ENCODE results near the gene DDX41. TPM values are rescaled to one million over a fixed set of nuclear protein-coding genes. Genes with fewer than 3 reads are reported as not detected.

DDX41 gene
- total RNA-seq, 1 experiment from 2014 or later, result 318 TPM

DNA sequence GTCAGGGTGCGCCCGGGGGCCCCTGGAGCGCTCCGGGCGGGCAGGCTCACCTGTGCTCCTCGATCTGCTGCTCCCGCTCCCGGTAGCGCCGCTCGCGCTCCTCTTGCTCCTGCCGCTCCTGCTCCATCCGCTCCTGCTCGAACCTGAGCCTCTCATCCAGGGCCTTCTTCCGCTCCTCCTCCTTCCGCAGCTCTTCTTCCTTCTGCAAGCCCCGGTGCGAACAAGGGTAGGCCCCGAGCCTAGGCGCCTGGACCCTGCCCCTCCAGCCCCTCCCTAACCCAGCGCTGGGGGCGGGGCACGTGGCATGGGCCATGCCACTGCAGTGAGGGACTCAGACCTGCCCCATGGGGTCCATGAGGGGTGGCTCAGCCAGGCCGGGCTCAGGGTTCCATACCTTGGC is 49.9 kb downstream of the DDX41 start:
- ATAC-seq (no peak), DNase-seq (no peak)
- Histone ChIP-seq H3K79me2 (ENCODE audit: low read length) (peaks cover 25% of the 10 kb centered on the region), H2AFZ (ENCODE audit: low read length) (no peak overlapping the region), H4K20me1 (ENCODE audit: low read length) (peaks cover 31% of the 10 kb centered on the region; the same call in 1 of the 2 replicates), H3K9ac (ENCODE audit: low read length) (no peak overlapping the region), H3K9me3 (ENCODE audit: low read length) (no peaks in the 10 kb centered on the region), H3K4me3 (ENCODE audit: low read length) (no peak overlapping the region), H3K27me3 (ENCODE audit: low read length) (no peaks in the 10 kb centered on the region), H3K4me1 (ENCODE audit: insufficient read depth, low read length) (peaks cover 14% of the 10 kb centered on the region), H3K9me2 (replicated peaks; ENCODE audit: low read length) (no peaks in the 10 kb centered on the region), H3K36me3 (ENCODE audit: low read depth, low read length) (peaks cover 21% of the 10 kb centered on the region), H3K27ac (ENCODE audit: low read length) (no peak overlapping the region), H3K4me2 (ENCODE audit: low read length) (no peak overlapping the region), H3F3A (ENCODE audit: low read length, unreplicated experiment) (no peaks in the 10 kb centered on the region)
- BruUV-seq (replicated peaks), result no TSS peak
- ChIA-PET POLR2A (ENCODE audit: unreplicated experiment) (no interaction called here), CTCF (no interaction called here)
- intact Hi-C loops (cut with micrococcal nuclease), result no loop called here
- TF ChIP-seq EZH2 (IDR thresholded peaks at IDR 0.05; ENCODE audit: low read length, unreplicated experiment), result no peak
- TF ChIP-seq EZH2phosphoT487 (IDR thresholded peaks at IDR 0.05; ENCODE audit: borderline replicate concordance, low read length), result no peak

DNA sequence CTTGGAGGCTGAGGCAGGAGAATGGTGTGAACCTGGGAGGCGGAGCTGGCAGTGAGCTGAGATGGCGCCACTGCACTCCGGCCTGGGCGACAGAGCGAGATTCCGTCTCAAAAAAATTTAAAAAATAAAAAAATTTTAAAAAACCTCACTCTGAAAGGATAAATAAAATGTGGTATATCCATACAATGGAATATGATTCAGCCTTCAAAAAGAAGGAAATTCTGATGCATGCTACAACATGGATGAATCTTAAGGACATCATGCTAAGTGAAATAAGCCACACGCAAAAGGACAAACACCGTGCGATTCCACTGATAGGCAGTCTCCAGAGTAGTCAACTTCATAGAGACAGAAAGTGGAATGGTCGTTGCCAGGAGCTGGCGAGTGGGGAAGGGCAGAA is 51.7 kb downstream of the DDX41 start:
- H3K4me3 ChIP-seq (ENCODE audit: low read length), result no peak overlapping the region
- no peak overlapping the region for H2AFZ ChIP-seq (ENCODE audit: low read length)
- peaks cover 15% of the 10 kb centered on the region; the same call in 1 of the 2 replicates for H4K20me1 ChIP-seq (ENCODE audit: low read length)
- no peaks in the 10 kb centered on the region for H3K27me3 ChIP-seq (ENCODE audit: low read length)
- peaks cover 21% of the 10 kb centered on the region for H3K36me3 ChIP-seq (ENCODE audit: low read depth, low read length)
- no peak overlapping the region for H3K4me2 ChIP-seq (ENCODE audit: low read length)
- BruUV-seq (replicated peaks), result no TSS peak
- intact Hi-C loops (cut with micrococcal nuclease), result no loop called here
- peaks cover 7% of the 10 kb centered on the region for H3K79me2 ChIP-seq (ENCODE audit: low read length)
- ChIA-PET CTCF (no interaction called here), POLR2A (ENCODE audit: unreplicated experiment) (no interaction called here)
- DNase-seq, result no peak
- no peak overlapping the region for H3K9ac ChIP-seq (ENCODE audit: low read length)
- ATAC-seq, result no peak
- H3F3A ChIP-seq (ENCODE audit: low read length, unreplicated experiment), result no peaks in the 10 kb centered on the region
- TF ChIP-seq EZH2phosphoT487 (IDR thresholded peaks at IDR 0.05; ENCODE audit: borderline replicate concordance, low read length), result no peak
- TF ChIP-seq EZH2 (IDR thresholded peaks at IDR 0.05; ENCODE audit: low read length, unreplicated experiment), result no peak
- TF ChIP-seq, protein P1, sequence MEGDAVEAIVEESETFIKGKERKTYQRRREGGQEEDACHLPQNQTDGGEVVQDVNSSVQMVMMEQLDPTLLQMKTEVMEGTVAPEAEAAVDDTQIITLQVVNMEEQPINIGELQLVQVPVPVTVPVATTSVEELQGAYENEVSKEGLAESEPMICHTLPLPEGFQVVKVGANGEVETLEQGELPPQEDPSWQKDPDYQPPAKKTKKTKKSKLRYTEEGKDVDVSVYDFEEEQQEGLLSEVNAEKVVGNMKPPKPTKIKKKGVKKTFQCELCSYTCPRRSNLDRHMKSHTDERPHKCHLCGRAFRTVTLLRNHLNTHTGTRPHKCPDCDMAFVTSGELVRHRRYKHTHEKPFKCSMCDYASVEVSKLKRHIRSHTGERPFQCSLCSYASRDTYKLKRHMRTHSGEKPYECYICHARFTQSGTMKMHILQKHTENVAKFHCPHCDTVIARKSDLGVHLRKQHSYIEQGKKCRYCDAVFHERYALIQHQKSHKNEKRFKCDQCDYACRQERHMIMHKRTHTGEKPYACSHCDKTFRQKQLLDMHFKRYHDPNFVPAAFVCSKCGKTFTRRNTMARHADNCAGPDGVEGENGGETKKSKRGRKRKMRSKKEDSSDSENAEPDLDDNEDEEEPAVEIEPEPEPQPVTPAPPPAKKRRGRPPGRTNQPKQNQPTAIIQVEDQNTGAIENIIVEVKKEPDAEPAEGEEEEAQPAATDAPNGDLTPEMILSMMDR (conservative IDR thresholded peaks at IDR 0.05; ENCODE audit: low read depth, low read length), result no peak
- H3K27ac ChIP-seq (ENCODE audit: low read length), result no peak overlapping the region
- H3K9me2 ChIP-seq (replicated peaks; ENCODE audit: low read length), result no peaks in the 10 kb centered on the region
- H3K9me3 ChIP-seq (ENCODE audit: low read length), result no peaks in the 10 kb centered on the region
- no peaks in the 10 kb centered on the region for H3K4me1 ChIP-seq (ENCODE audit: insufficient read depth, low read length)

DNA sequence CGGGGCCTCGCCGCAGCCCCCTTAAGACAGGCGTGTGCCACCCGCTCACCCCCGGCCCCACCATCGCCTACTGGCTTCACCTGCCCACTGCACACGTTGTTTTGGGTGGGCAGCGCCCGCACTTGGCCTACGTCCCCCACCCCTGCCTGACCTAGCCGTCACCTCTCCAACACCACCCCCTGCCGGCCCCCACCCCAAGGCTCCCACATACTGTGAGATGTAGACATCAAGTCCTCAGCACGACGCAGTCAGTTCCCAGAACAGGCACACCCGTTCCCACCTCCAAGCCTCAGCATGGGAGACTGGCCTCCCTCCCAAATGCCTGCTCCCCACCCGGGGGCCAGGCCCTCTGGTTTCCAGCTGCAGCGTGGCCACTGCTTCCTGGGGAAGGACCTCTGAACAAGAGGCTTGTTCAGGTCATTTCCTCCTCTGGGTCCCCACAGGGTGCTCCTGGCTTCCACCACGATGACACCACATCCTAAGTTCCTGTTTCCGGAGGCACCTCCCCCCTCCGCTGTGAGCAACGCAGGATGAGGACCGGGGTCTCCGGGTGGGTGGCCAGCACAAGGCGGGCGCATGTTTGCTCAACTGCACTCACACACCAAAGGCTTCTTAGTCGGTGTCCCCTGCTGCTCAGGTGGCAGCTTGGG is 54.6 kb downstream of the DDX41 start:
- H3K9me2 ChIP-seq (replicated peaks; ENCODE audit: low read length), result no peaks in the 10 kb centered on the region
- H3K36me3 ChIP-seq (ENCODE audit: low read depth, low read length), result peaks cover 21% of the 10 kb centered on the region
- DNase-seq (no peak), ATAC-seq (no peak)
- no peaks in the 10 kb centered on the region for H3K9me3 ChIP-seq (ENCODE audit: low read length)
- intact Hi-C loops (cut with micrococcal nuclease), result no loop called here
- H3K79me2 ChIP-seq (ENCODE audit: low read length), result no peaks in the 10 kb centered on the region
- no peaks in the 10 kb centered on the region for H3K27me3 ChIP-seq (ENCODE audit: low read length)
- ChIA-PET POLR2A (ENCODE audit: unreplicated experiment) (no interaction called here), CTCF (no interaction called here)
- no peak overlapping the region for H3K27ac ChIP-seq (ENCODE audit: low read length)
- H3K4me2 ChIP-seq (ENCODE audit: low read length), result no peak overlapping the region
- TF ChIP-seq EZH2 (IDR thresholded peaks at IDR 0.05; ENCODE audit: low read length, unreplicated experiment) (no peak), EZH2phosphoT487 (IDR thresholded peaks at IDR 0.05; ENCODE audit: borderline replicate concordance, low read length) (no peak)
- TF ChIP-seq, protein P1 (conservative IDR thresholded peaks at IDR 0.05; ENCODE audit: low read depth, low read length), result no peak
- H3F3A ChIP-seq (ENCODE audit: low read length, unreplicated experiment), result peaks cover 2% of the 10 kb centered on the region
- no peak overlapping the region for H2AFZ ChIP-seq (ENCODE audit: low read length)
- H3K4me1 ChIP-seq (ENCODE audit: insufficient read depth, low read length), result no peaks in the 10 kb centered on the region
- no peak overlapping the region for H3K4me3 ChIP-seq (ENCODE audit: low read length)
- BruUV-seq (replicated peaks), result no TSS peak
- no peak overlapping the region for H3K9ac ChIP-seq (ENCODE audit: low read length)
- peaks cover 8% of the 10 kb centered on the region; the same call in 1 of the 2 replicates for H4K20me1 ChIP-seq (ENCODE audit: low read length)

Other genes starting within 250 kb of the DDX41 start
- gene RAB24, start 213.2 kb downstream of the DDX41 start, total RNA-seq (2014; rRNA removed), result 40.3 and 41.1 TPM in 2 replicates
- 496 and 505 TPM in 2 replicates for gene PRELID1, start 213.2 kb downstream of the DDX41 start, total RNA-seq (2014; rRNA removed)
- gene MXD3, start 205.1 kb downstream of the DDX41 start, total RNA-seq (2014; rRNA removed), result 45.7 and 55.1 TPM in 2 replicates
- 310 and 369 TPM in 2 replicates for gene LMAN2, start 165.3 kb downstream of the DDX41 start, total RNA-seq (2014; rRNA removed)
- gene RGS14, start 159.0 kb downstream of the DDX41 start, total RNA-seq (2014; rRNA removed), result 32.3 TPM in 2 replicates
- gene SLC34A1, start 132.5 kb downstream of the DDX41 start, total RNA-seq (2014; rRNA removed), result 0.07 and 0.12 TPM in 2 replicates
- not detected in 2 replicates for gene PFN3, start 116.3 kb downstream of the DDX41 start, total RNA-seq (2014; rRNA removed)
- gene F12, start 107.4 kb downstream of the DDX41 start, total RNA-seq (2014; rRNA removed), result 31.0 and 36.8 TPM in 2 replicates
- 69.9 and 88.8 TPM in 2 replicates for gene GRK6, start 90.3 kb downstream of the DDX41 start, total RNA-seq (2014; rRNA removed)
- gene PRR7, start 70.1 kb downstream of the DDX41 start, total RNA-seq (2014; rRNA removed), result 40.6 and 47.2 TPM in 2 replicates
- gene DBN1, start 43.3 kb downstream of the DDX41 start, total RNA-seq (2014; rRNA removed), result 127 and 207 TPM in 2 replicates
- gene PDLIM7, start 19.4 kb downstream of the DDX41 start, total RNA-seq (2014; rRNA removed), result 159 and 195 TPM in 2 replicates
- gene DOK3, start 7.1 kb downstream of the DDX41 start, total RNA-seq (2014; rRNA removed), result 6.2 and 11.7 TPM in 2 replicates
- gene FAM193B, start 37.6 kb upstream of the DDX41 start, total RNA-seq (2014; rRNA removed), result 33.9 and 41.1 TPM in 2 replicates
- gene TMED9, start 75.2 kb upstream of the DDX41 start, total RNA-seq (2014; rRNA removed), result 217 and 261 TPM in 2 replicates
- gene B4GALT7, start 83.2 kb upstream of the DDX41 start, total RNA-seq (2014; rRNA removed), result 33.8 and 41.6 TPM in 2 replicates